BE2C (cell line): ENCODE data around the gene DDX52. TPM values are rescaled to one million over a fixed set of nuclear protein-coding genes. Genes with fewer than 3 reads are reported as not detected.
A peak's percentile ranks its signal among the peaks of the same experiment; 100 is the strongest.
"Not testable (repeated sequence)": the region's sequence is repeated elsewhere in the genome, so short reads cannot be mapped to it uniquely, and the experiment has no call there.

Source experiments
- DNase-seq: peaks from one replicate; pipeline ENCODE4 v3.0.0-alpha.2; 2020
- H3K27me3 ChIP-seq: fragments of 250-450 bp; sonication (Bioruptor Pico); 2 replicates; pipeline ENCODE4 v1.5.1; 2020; ENCODE audit warnings: mild to moderate bottlenecking
- H3K36me3 ChIP-seq: fragments of 250-450 bp; sonication (Bioruptor Pico); 2 replicates; pipeline ENCODE4 v1.5.1; 2020; ENCODE audit warnings: mild to moderate bottlenecking
- H3K4me1 ChIP-seq: fragments of 250-450 bp; sonication (Bioruptor Pico); 2 replicates; pipeline ENCODE4 v1.5.1; 2020
- H3K4me3 ChIP-seq: 2 replicates; pipeline ENCODE4 v1.5.1; 2011; ENCODE audit warnings: low read depth, low read length
- H3K9me3 ChIP-seq: fragments of 250-450 bp; sonication (Bioruptor Pico); 2 replicates; pipeline ENCODE4 v1.5.1; 2020
- polyA plus RNA-seq: library from polyadenylated mRNA; unstranded; fragments of >200 nt; gene quantifications from one replicate; pipeline ENCODE4 v1.2.1, GENCODE V29; 2012; ENCODE audit warnings: low read depth, missing spikeins; ENCODE audit not compliant: insufficient read length, insufficient read depth
- TF ChIP-seq, protein P1 (sequence below): IDR thresholded peaks from 2 replicates; pipeline ENCODE4 v1.5.1; 2012; ENCODE audit warnings: mild to moderate bottlenecking, low read depth, low read length

The DDX52 gene, protein sequence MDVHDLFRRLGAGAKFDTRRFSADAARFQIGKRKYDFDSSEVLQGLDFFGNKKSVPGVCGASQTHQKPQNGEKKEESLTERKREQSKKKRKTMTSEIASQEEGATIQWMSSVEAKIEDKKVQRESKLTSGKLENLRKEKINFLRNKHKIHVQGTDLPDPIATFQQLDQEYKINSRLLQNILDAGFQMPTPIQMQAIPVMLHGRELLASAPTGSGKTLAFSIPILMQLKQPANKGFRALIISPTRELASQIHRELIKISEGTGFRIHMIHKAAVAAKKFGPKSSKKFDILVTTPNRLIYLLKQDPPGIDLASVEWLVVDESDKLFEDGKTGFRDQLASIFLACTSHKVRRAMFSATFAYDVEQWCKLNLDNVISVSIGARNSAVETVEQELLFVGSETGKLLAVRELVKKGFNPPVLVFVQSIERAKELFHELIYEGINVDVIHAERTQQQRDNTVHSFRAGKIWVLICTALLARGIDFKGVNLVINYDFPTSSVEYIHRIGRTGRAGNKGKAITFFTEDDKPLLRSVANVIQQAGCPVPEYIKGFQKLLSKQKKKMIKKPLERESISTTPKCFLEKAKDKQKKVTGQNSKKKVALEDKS
- polyA plus RNA-seq: 10.4 TPM

DNA sequence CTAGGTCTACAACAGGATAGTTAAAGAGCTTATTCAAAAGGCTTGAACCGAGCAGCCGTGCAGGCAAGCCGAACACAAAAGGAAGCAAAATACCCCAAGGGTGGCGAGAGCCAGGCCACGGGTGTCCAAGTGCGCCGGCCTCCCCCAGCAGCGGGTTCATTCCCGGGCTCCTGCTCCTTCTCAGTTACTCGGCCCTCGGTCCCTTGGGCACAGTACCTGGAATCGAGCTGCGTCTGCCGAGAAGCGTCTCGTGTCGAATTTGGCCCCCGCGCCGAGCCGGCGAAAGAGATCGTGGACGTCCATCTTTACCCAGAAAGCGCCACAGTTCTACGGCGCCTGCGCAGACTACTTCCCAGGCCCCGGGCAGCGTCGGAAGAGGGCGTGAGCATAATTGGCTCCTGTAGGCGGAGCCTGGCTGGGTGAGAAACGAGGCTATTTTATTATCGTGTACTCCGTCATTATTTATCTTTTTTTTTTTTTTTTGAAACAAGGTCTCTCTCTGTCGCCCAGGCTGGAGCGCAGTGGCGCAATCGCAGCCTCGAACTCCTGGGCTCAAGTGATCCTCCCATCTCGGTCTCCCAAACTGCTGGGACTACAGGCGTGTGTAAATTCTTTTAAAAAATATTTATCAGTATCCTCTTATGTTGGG, at the start of gene DDX52:
Gene DDX52, minus strand, starts transcription at position 329 of the 649 bp plus-strand sequence. Its CDS starts 26 bp downstream, at position 303.
- Histone ChIP-seq H3K9me3 (no peaks in the 10 kb centered on the region), H3K36me3 (peaks cover 17% of the 10 kb centered on the region), H3K27me3 (peaks cover 44% of the 10 kb centered on the region), H3K4me1 (peaks cover 3% of the 10 kb centered on the region), H3K4me3 (peak within 1 kb of the TSS; percentile 93)
- DNase-seq: peak; percentile 89
- TF ChIP-seq, protein P1, sequence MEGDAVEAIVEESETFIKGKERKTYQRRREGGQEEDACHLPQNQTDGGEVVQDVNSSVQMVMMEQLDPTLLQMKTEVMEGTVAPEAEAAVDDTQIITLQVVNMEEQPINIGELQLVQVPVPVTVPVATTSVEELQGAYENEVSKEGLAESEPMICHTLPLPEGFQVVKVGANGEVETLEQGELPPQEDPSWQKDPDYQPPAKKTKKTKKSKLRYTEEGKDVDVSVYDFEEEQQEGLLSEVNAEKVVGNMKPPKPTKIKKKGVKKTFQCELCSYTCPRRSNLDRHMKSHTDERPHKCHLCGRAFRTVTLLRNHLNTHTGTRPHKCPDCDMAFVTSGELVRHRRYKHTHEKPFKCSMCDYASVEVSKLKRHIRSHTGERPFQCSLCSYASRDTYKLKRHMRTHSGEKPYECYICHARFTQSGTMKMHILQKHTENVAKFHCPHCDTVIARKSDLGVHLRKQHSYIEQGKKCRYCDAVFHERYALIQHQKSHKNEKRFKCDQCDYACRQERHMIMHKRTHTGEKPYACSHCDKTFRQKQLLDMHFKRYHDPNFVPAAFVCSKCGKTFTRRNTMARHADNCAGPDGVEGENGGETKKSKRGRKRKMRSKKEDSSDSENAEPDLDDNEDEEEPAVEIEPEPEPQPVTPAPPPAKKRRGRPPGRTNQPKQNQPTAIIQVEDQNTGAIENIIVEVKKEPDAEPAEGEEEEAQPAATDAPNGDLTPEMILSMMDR: peak; percentile 22; the same call in 1 of the 2 replicates

DNA sequence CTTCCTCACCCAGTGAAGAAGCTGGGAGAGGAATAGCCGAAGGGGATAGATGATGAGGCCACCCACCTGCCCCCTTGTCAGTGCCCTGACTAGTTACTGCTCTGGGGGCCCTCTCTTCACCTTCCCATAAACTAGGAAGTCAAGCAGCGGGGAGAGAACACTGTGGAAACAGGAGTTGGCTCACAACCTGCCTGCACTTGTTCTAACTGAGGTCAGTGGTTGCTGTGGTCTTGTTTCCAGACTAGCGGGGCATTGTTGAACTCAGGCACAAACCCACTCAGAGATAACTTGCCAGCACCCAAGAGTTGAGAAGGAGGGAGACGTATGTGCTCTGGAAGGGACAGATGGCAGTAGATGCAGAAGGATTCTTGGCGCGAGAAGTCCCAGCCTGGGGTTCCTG, 48.6 kb upstream of the DDX52 start:
- TF ChIP-seq, protein P1: no peak
- no peak overlapping the region for H3K4me3 ChIP-seq
- no peaks in the 10 kb centered on the region for H3K4me1 ChIP-seq
- no peaks in the 10 kb centered on the region for H3K27me3 ChIP-seq
- H3K9me3 ChIP-seq: no peaks in the 10 kb centered on the region
- no peak for DNase-seq
- no peaks in the 10 kb centered on the region for H3K36me3 ChIP-seq

DNA sequence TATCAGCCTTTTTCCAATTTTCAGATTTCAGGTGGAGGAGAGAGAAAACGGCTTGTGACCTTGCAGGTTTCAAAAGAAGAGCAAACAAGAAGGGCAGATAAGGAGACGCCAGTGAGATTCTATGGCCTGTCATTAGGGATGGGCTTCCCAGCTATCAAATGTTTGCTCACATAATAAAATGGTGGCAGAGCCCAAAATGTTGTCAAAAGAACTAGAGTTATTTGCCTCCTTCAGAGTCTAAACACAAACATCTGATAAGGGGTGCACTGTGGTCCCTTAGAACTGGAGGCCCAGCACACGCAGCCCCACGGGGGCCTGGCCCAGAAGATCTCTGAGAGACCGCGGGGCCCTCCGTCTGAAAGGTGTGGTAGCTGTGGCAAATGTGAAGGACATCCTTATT, 46.1 kb upstream of the DDX52 start:
- DNase-seq: no peak
- no peak overlapping the region for H3K4me3 ChIP-seq
- no peaks in the 10 kb centered on the region for H3K36me3 ChIP-seq
- TF ChIP-seq, protein P1: no peak
- H3K27me3 ChIP-seq: no peaks in the 10 kb centered on the region
- H3K4me1 ChIP-seq: no peaks in the 10 kb centered on the region
- H3K9me3 ChIP-seq: no peaks in the 10 kb centered on the region

DNA sequence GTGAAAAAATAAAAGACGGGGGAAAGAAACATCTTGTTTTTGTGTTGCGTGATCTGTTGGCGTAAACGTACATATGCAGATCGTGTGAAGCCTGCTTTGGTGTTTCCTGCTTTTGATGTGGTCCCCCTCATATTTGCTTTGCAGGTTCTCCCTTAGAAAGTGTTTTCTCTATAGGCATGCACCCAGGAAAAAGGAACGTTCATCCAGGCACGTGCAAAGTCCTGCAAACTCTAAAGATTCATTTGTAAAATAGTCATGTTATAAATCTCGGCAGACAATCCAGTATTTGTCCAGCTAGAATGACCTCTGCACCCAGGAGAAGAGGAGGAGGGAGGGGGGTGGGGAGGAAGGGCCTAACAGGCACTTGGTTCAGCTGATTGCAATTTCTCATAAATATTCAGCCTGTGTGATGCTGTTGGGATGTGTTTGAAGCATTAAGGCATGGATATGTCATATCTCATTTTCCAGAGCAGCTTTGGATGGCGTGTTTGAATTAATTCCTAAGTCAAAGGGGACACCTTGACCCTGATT, 40.3 kb upstream of the DDX52 start:
- Histone ChIP-seq H3K4me1 (no peaks in the 10 kb centered on the region), H3K27me3 (no peaks in the 10 kb centered on the region; the same call in 1 of the 2 replicates), H3K9me3 (no peaks in the 10 kb centered on the region), H3K4me3 (no peak overlapping the region), H3K36me3 (no peaks in the 10 kb centered on the region)
- DNase-seq: no peak
- TF ChIP-seq, protein P1: no peak

DNA sequence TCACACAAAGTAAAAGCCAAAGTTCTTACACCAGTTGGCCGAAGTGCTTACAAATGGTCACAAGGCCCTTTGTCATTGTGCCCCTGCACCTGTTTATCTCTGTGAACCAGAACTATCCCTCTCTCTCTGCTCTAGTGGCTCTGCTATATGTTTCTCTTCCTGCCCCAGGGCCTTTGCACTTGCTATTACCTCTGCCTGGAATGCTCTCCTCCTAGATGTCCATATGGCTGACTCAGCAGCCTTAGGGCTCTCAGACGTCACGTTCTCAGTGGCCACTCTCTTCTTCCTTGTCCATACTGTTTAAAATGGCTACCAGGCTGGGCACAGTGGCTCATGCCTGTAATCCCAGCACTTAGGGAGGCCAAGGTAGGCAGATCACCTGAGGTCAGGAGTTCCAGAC, 38.8 kb upstream of the DDX52 start:
- Histone ChIP-seq H3K9me3 (no peaks in the 10 kb centered on the region), H3K4me3 (no peak overlapping the region), H3K36me3 (no peaks in the 10 kb centered on the region), H3K27me3 (no peaks in the 10 kb centered on the region; the same call in 1 of the 2 replicates), H3K4me1 (no peaks in the 10 kb centered on the region)
- TF ChIP-seq, protein P1: no peak
- DNase-seq: no peak

DNA sequence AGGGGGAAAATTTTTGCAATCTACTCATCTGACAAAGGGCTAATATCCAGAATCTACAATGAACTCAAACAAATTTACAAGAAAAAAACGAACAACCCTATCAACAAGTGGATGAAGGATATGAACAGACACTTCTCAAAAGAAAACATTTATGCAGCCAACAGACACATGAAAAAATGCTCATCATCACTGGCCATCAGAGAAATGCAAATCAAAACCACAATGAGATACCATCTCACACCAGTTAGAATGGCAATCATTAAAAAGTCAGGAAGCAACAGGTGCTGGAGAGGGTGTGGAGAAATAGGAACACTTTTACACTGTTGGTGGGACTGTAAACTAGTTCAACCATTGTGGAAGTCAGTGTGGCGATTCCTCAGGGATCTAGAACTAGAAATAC, 36.7 kb upstream of the DDX52 start:
- not testable (repeated sequence) for H3K27me3 ChIP-seq, H3K36me3 ChIP-seq, DNase-seq, H3K9me3 ChIP-seq, H3K4me1 ChIP-seq, H3K4me3 ChIP-seq
